ENCODE results near the gene TBX1.

DNA sequence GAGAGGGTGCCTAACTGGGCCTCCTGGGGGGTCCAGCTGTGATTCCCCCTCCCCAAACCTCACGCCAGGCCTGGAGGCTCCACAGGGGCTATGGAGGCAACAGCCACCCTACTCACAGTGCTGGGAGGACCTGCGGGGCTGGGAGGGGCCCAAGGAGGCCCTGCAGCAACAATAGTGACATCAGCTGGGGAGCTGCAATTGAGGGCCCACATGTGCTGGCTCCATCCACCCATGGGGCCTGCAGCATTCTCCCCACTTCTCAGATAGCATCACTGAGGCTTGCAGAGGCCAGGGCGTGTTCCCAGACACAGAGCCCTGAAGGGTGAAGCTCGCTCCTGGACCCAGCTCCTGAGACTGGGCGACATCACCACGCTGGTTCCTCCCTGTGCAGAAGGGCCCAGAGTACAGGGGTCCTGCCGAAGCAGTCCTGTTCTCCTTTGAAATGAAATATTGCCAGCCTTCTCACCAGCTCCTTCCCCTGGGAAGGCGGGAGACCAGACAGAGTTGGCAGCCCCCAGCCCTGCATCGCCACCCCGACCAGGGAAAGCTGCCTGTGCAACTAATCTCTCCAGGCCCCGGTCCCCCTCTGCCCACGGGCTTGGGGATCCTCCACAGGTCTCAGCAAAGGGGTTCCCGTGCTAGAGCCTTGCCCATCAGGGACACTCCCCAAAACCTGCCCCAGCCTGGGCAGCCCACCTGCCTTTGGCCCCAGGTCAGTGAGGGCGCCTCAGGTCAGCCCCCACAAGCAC lies 8.9 kb upstream of the TBX1 start:
- TF ChIP-seq, protein P1, sequence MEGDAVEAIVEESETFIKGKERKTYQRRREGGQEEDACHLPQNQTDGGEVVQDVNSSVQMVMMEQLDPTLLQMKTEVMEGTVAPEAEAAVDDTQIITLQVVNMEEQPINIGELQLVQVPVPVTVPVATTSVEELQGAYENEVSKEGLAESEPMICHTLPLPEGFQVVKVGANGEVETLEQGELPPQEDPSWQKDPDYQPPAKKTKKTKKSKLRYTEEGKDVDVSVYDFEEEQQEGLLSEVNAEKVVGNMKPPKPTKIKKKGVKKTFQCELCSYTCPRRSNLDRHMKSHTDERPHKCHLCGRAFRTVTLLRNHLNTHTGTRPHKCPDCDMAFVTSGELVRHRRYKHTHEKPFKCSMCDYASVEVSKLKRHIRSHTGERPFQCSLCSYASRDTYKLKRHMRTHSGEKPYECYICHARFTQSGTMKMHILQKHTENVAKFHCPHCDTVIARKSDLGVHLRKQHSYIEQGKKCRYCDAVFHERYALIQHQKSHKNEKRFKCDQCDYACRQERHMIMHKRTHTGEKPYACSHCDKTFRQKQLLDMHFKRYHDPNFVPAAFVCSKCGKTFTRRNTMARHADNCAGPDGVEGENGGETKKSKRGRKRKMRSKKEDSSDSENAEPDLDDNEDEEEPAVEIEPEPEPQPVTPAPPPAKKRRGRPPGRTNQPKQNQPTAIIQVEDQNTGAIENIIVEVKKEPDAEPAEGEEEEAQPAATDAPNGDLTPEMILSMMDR (conservative IDR thresholded peaks at IDR 0.05; ENCODE audit: low read length), result no peak
- TF ChIP-seq EZH2phosphoT487 (IDR thresholded peaks at IDR 0.05; ENCODE audit: borderline replicate concordance, low read depth, low read length), result no peak
